ENCODE results near the gene PRAC2.
A peak's percentile ranks its signal among the peaks of the same experiment; 100 is the strongest.

Gene PRAC2

GRCh38 chr17:48722915-48723422 is at the start of gene PRAC2:
PRAC2 (plus strand) TSS chr17:48723185; CDS start chr17:48724411, 1,226 bp downstream.
- peaks cover 26% of the 10 kb centered on the region for H3K4me1 Mint-ChIP-seq
- no peaks in the 10 kb centered on the region for H3K36me3 Mint-ChIP-seq (ENCODE audit: low read depth)
- H3K4me3 Mint-ChIP-seq, result peak within 1 kb of the TSS; percentile 1 to 74 (median 26)
- H3K9me3 Mint-ChIP-seq, result no peaks in the 10 kb centered on the region
- no peak for TF ChIP-seq CTCF (IDR thresholded peaks at IDR 0.05; ENCODE audit: unreplicated experiment in 3 of 3)
- peaks cover 100% of the 10 kb centered on the region for H3K27me3 Mint-ChIP-seq (ENCODE audit: low read depth)
- no peak within 1 kb of the TSS for H3K27ac Mint-ChIP-seq

GRCh38 chr17:48676963-48677558 is 45.9 kb upstream of the PRAC2 start:
- no peak overlapping the region for H3K4me3 Mint-ChIP-seq
- no peaks in the 10 kb centered on the region for H3K9me3 Mint-ChIP-seq
- no peaks in the 10 kb centered on the region for H3K36me3 Mint-ChIP-seq (ENCODE audit: low read depth)
- TF ChIP-seq CTCF (IDR thresholded peaks at IDR 0.05; ENCODE audit: unreplicated experiment in 3 of 3), result no peak
- no peak overlapping the region for H3K27ac Mint-ChIP-seq
- H3K27me3 Mint-ChIP-seq (ENCODE audit: low read depth), result peaks cover 65% of the 10 kb centered on the region
- no peaks in the 10 kb centered on the region for H3K4me1 Mint-ChIP-seq

GRCh38 chr17:48678141-48678971 is 44.6 kb upstream of the PRAC2 start:
- H3K4me3 Mint-ChIP-seq, result peak overlapping the region in 1 of 3 experiments; percentile 41
- no peaks in the 10 kb centered on the region for H3K36me3 Mint-ChIP-seq (ENCODE audit: low read depth)
- peaks cover 73% of the 10 kb centered on the region for H3K27me3 Mint-ChIP-seq (ENCODE audit: low read depth)
- H3K9me3 Mint-ChIP-seq, result no peaks in the 10 kb centered on the region
- TF ChIP-seq CTCF (IDR thresholded peaks at IDR 0.05; ENCODE audit: unreplicated experiment in 3 of 3), result peak; percentile 89 to 96 (median 94)
- H3K4me1 Mint-ChIP-seq, result no peaks in the 10 kb centered on the region
- no peak overlapping the region for H3K27ac Mint-ChIP-seq

- TF ChIP-seq CTCF (IDR thresholded peaks at IDR 0.05; ENCODE audit: unreplicated experiment in 3 of 3), result no peak
- H3K36me3 Mint-ChIP-seq (ENCODE audit: low read depth), result no peaks in the 10 kb centered on the region
- no peaks in the 10 kb centered on the region for H3K9me3 Mint-ChIP-seq
- H3K27me3 Mint-ChIP-seq (ENCODE audit: low read depth), result peaks cover 73% of the 10 kb centered on the region
- no peak overlapping the region for H3K27ac Mint-ChIP-seq
- H3K4me3 Mint-ChIP-seq, result no peak overlapping the region
- no peaks in the 10 kb centered on the region for H3K4me1 Mint-ChIP-seq
Measured at GRCh38 chr17:48679385-48680096, 43.4 kb upstream of the PRAC2 start.

- Mint-ChIP-seq H3K4me1 (no peaks in the 10 kb centered on the region), H3K27me3 (ENCODE audit: low read depth) (peaks cover 54% of the 10 kb centered on the region), H3K27ac (no peak overlapping the region), H3K9me3 (no peaks in the 10 kb centered on the region), H3K36me3 (ENCODE audit: low read depth) (no peaks in the 10 kb centered on the region), H3K4me3 (no peak overlapping the region)
- no peak for TF ChIP-seq CTCF (IDR thresholded peaks at IDR 0.05; ENCODE audit: unreplicated experiment in 3 of 3)
Measured at GRCh38 chr17:48681609-48682008, 41.4 kb upstream of the PRAC2 start.

Data from nephron (organoid).